Naive B cell (primary cell): Measurements from ENCODE around the gene EPHX1. TPM values are rescaled to one million over a fixed set of nuclear protein-coding genes. Genes with fewer than 3 reads are reported as not detected.
A peak's percentile ranks its signal among the peaks of the same experiment; 100 is the strongest.
"Not testable (repeated sequence)": the region's sequence is repeated elsewhere in the genome, so short reads cannot be mapped to it uniquely, and the experiment has no call there.

Source experiments
- ATAC-seq, 2 donors: fragments of 150-1000 bp; cut with Tn5 transposase; 2 replicates each; pipeline ENCODE4 v1.10.0; 2021; ENCODE audit warnings: low read depth in 2 of 2, mild to moderate bottlenecking in 2 of 2, moderate library complexity in 2 of 2
- DNase-seq: peaks from one replicate; pipeline ENCODE4 v3.0.0; 2022
- H3K27ac Mint-ChIP-seq, 6 donors: one replicate each; pipeline ENCODE4 v1.8.0; 2020 to 2022; ENCODE audit warnings: mild to moderate bottlenecking in 6 of 6, mixed read lengths in 6 of 6, moderate library complexity in 5 of 6, inconsistent platforms in 2 of 6
- H3K27me3 Mint-ChIP-seq, 3 donors: one replicate each; pipeline ENCODE4 v1.8.0; 2021 to 2022; ENCODE audit warnings: mixed read lengths in 3 of 3, mild to moderate bottlenecking in 1 of 3
- H3K36me3 Mint-ChIP-seq, 2 donors: one replicate each; pipeline ENCODE4 v1.8.0; 2020 to 2022; ENCODE audit warnings: mixed read lengths in 2 of 2, inconsistent platforms in 1 of 2, mild to moderate bottlenecking in 1 of 2
- H3K4me1 Mint-ChIP-seq, 3 donors: one replicate each; pipeline ENCODE4 v1.8.0; 2020 to 2022; ENCODE audit warnings: mixed read lengths in 3 of 3, inconsistent platforms in 1 of 3, mild to moderate bottlenecking in 1 of 3, moderate library complexity in 1 of 3
- H3K4me3 Mint-ChIP-seq, 8 donors: one replicate each; pipeline ENCODE4 v1.8.0; 2020 to 2022; ENCODE audit warnings: mild to moderate bottlenecking in 8 of 8, mixed read lengths in 8 of 8, moderate library complexity in 8 of 8, inconsistent platforms in 2 of 8
- H3K9me3 Mint-ChIP-seq, 7 donors: one replicate each; pipeline ENCODE4 v1.8.0; 2020 to 2022; ENCODE audit warnings: mixed read lengths in 7 of 7, mild to moderate bottlenecking in 5 of 7, inconsistent platforms in 2 of 7, moderate library complexity in 1 of 7
- polyA plus RNA-seq, 6 donors: library from polyadenylated mRNA; unstranded; fragments of 300-500 nt; fragmentation: Illumina TruSeq; gene quantifications; one replicate each; pipeline ENCODE4 v1.2.3, GENCODE V29; 2021; ENCODE audit warnings: low read depth in 6 of 6

EPHX1 gene
- polyA plus RNA-seq, 6 donors from 2014 or later, result 0.24 to 1.1 (median 1.0) TPM; not detected in 1

- Mint-ChIP-seq H3K36me3 (peaks cover 37 to 44% of the 10 kb centered on the region in 2 donors), H3K27ac (peak overlapping the region in 1 of 6 donors; percentile 42), H3K4me1 (peaks cover 0 to 16% (median 9%) of the 10 kb centered on the region in 3 donors)
- not testable (repeated sequence) for H3K27me3 Mint-ChIP-seq, H3K9me3 Mint-ChIP-seq, DNase-seq, H3K4me3 Mint-ChIP-seq, ATAC-seq
Measured at GRCh38 chr1:225789142-225789541, 20.8 kb upstream of the EPHX1 start.

- Mint-ChIP-seq H3K4me3 (no peak overlapping the region), H3K9me3 (peaks cover 0 to 14% (median 8%) of the 10 kb centered on the region in 7 donors), H3K4me1 (peaks cover 0 to 4% (median 0%) of the 10 kb centered on the region in 3 donors), H3K36me3 (peaks cover 28 to 39% of the 10 kb centered on the region in 2 donors), H3K27ac (no peak overlapping the region), H3K27me3 (no peaks in the 10 kb centered on the region)
- DNase-seq (no peak), ATAC-seq (no peak)
Measured at GRCh38 chr1:225794954-225795353, 15.0 kb upstream of the EPHX1 start.

GRCh38 chr1:225796097-225796496 lies 13.8 kb upstream of the EPHX1 start:
- H3K4me3 Mint-ChIP-seq, DNase-seq, H3K27ac Mint-ChIP-seq, H3K27me3 Mint-ChIP-seq, ATAC-seq, H3K4me1 Mint-ChIP-seq: not testable (repeated sequence)
- H3K9me3 Mint-ChIP-seq, result peaks cover 0 to 14% (median 8%) of the 10 kb centered on the region in 7 donors
- peaks cover 23 to 32% of the 10 kb centered on the region in 2 donors for H3K36me3 Mint-ChIP-seq

GRCh38 chr1:225801146-225801545 lies 8.8 kb upstream of the EPHX1 start:
- H3K36me3 Mint-ChIP-seq, H3K9me3 Mint-ChIP-seq, H3K4me3 Mint-ChIP-seq, DNase-seq, ATAC-seq, H3K4me1 Mint-ChIP-seq, H3K27me3 Mint-ChIP-seq: not testable (repeated sequence)
- H3K27ac Mint-ChIP-seq, result peak overlapping the region in 1 of 6 donors; percentile 52

- Mint-ChIP-seq H3K27me3 (peaks cover 8 to 27% (median 8%) of the 10 kb centered on the region in 3 donors), H3K9me3 (no peaks in the 10 kb centered on the region), H3K27ac (peak overlapping the region in 1 of 6 donors; percentile 57), H3K36me3 (no peaks in the 10 kb centered on the region), H3K4me1 (peaks cover 11 to 22% (median 14%) of the 10 kb centered on the region in 3 donors), H3K4me3 (no peak overlapping the region)
- ATAC-seq (no peak), DNase-seq (no peak)
Measured at GRCh38 chr1:225806249-225806648, 3.7 kb upstream of the EPHX1 start.

- Mint-ChIP-seq H3K27me3 (peaks cover 8 to 27% (median 8%) of the 10 kb centered on the region in 3 donors), H3K4me1 (peaks cover 11 to 27% (median 14%) of the 10 kb centered on the region in 3 donors)
- not testable (repeated sequence) for H3K4me3 Mint-ChIP-seq, DNase-seq, H3K27ac Mint-ChIP-seq, H3K9me3 Mint-ChIP-seq, ATAC-seq, H3K36me3 Mint-ChIP-seq
Measured at GRCh38 chr1:225806736-225807135, 3.2 kb upstream of the EPHX1 start.

GRCh38 chr1:225808136-225808535 lies 1.8 kb upstream of the EPHX1 start:
- no peaks in the 10 kb centered on the region for H3K9me3 Mint-ChIP-seq
- H3K27me3 Mint-ChIP-seq, result peaks cover 8 to 27% (median 8%) of the 10 kb centered on the region in 3 donors
- H3K27ac Mint-ChIP-seq, result no peak overlapping the region
- H3K4me3 Mint-ChIP-seq, result peak overlapping the region in 5 of 8 donors; percentile 6 to 86 (median 54)
- H3K36me3 Mint-ChIP-seq, result no peaks in the 10 kb centered on the region
- peaks cover 14 to 23% (median 15%) of the 10 kb centered on the region in 3 donors for H3K4me1 Mint-ChIP-seq
- ATAC-seq (no peak), DNase-seq (no peak)

GRCh38 chr1:225810579-225811538 lies 935 bp downstream of the EPHX1 start:
- not testable (repeated sequence) for DNase-seq, H3K9me3 Mint-ChIP-seq, H3K36me3 Mint-ChIP-seq, ATAC-seq
- Mint-ChIP-seq H3K27me3 (peaks cover 8 to 27% (median 8%) of the 10 kb centered on the region in 3 donors), H3K4me3 (peak overlapping the region; percentile 83 to 92 (median 87)), H3K27ac (peak overlapping the region in 2 of 6 donors; percentile 39 to 66), H3K4me1 (peaks cover 11 to 23% (median 14%) of the 10 kb centered on the region in 3 donors)

GRCh38 chr1:225811622-225812487 lies 1.9 kb downstream of the EPHX1 start:
- ATAC-seq (no peak), DNase-seq (no peak)
- H3K4me1 Mint-ChIP-seq, result peaks cover 11 to 23% (median 14%) of the 10 kb centered on the region in 3 donors
- no peaks in the 10 kb centered on the region for H3K9me3 Mint-ChIP-seq
- H3K27ac Mint-ChIP-seq, result no peak overlapping the region
- H3K27me3 Mint-ChIP-seq, result peaks cover 8 to 27% (median 8%) of the 10 kb centered on the region in 3 donors
- no peaks in the 10 kb centered on the region for H3K36me3 Mint-ChIP-seq
- peak overlapping the region in 5 of 8 donors; percentile 10 to 86 (median 49) for H3K4me3 Mint-ChIP-seq

- Mint-ChIP-seq H3K4me1 (peaks cover 11 to 23% (median 14%) of the 10 kb centered on the region in 3 donors), H3K4me3 (no peak overlapping the region), H3K9me3 (no peaks in the 10 kb centered on the region), H3K27ac (peak overlapping the region in 2 of 6 donors; percentile 75 to 80), H3K36me3 (no peaks in the 10 kb centered on the region), H3K27me3 (peaks cover 8 to 27% (median 8%) of the 10 kb centered on the region in 3 donors)
- no peak for ATAC-seq
- no peak for DNase-seq
Measured at GRCh38 chr1:225812488-225813213, 2.7 kb downstream of the EPHX1 start.

- no peak for DNase-seq
- Mint-ChIP-seq H3K36me3 (no peaks in the 10 kb centered on the region), H3K9me3 (no peaks in the 10 kb centered on the region), H3K27ac (no peak overlapping the region), H3K4me1 (peaks cover 11 to 23% (median 14%) of the 10 kb centered on the region in 3 donors), H3K27me3 (peaks cover 5 to 23% (median 8%) of the 10 kb centered on the region in 3 donors), H3K4me3 (no peak overlapping the region)
- no peak for ATAC-seq
Measured at GRCh38 chr1:225813214-225813964, 3.5 kb downstream of the EPHX1 start.

GRCh38 chr1:225814381-225814780 lies 4.5 kb downstream of the EPHX1 start:
- ATAC-seq, result no peak
- H3K27ac Mint-ChIP-seq, result no peak overlapping the region
- no peaks in the 10 kb centered on the region for H3K9me3 Mint-ChIP-seq
- H3K36me3 Mint-ChIP-seq, result no peaks in the 10 kb centered on the region
- peaks cover 11 to 22% (median 13%) of the 10 kb centered on the region in 3 donors for H3K4me1 Mint-ChIP-seq
- no peak for DNase-seq
- H3K27me3 Mint-ChIP-seq, result peaks cover 0 to 13% (median 8%) of the 10 kb centered on the region in 3 donors
- H3K4me3 Mint-ChIP-seq, result no peak overlapping the region
